Smooth muscle cell (in vitro differentiated cells): Measurements from ENCODE around the gene PHF21A. TPM values are rescaled to one million over a fixed set of nuclear protein-coding genes. Genes with fewer than 3 reads are reported as not detected.

Experiments used
- DNase-seq: peaks from one replicate; lab custom pipeline; 2025; ENCODE audit not compliant: unreplicated experiment; lab: John Stamatoyannopoulos, UW
- H2AFZ ChIP-seq: fragments of 200-600 bp; sonication (generic); 2 replicates; pipeline ENCODE4 v1.6.0; 2016; ENCODE audit warnings: antibody characterized with exemption, low read depth, mild to moderate bottlenecking
- H3F3A ChIP-seq: fragments of 200-600 bp; sonication (generic); 2 replicates; pipeline ENCODE4 v1.6.0; 2017; ENCODE audit warnings: antibody characterized with exemption, low read depth
- H3K27ac ChIP-seq: fragments of 200-600 bp; sonication (generic); 2 replicates; pipeline ENCODE4 v1.5.1; 2016; ENCODE audit warnings: low read depth, mild to moderate bottlenecking
- H3K27me3 ChIP-seq: fragments of 200-600 bp; sonication (generic); 2 replicates; pipeline ENCODE4 v1.6.1; 2016; ENCODE audit warnings: low read depth, mild to moderate bottlenecking
- H3K36me3 ChIP-seq: fragments of 200-600 bp; sonication (generic); 2 replicates; pipeline ENCODE4 v1.5.1; 2016; ENCODE audit warnings: low read depth
- H3K4me1 ChIP-seq: fragments of 200-600 bp; sonication (generic); 2 replicates; pipeline ENCODE4 v1.5.1; 2016; ENCODE audit warnings: low read depth
- H3K4me2 ChIP-seq: fragments of 200-600 bp; sonication (generic); 2 replicates; pipeline ENCODE4 v1.6.0; 2016; ENCODE audit warnings: mild to moderate bottlenecking
- H3K4me3 ChIP-seq: fragments of 200-600 bp; sonication (generic); 2 replicates; pipeline ENCODE4 v1.5.1; 2016; ENCODE audit warnings: mild to moderate bottlenecking
- H3K79me2 ChIP-seq: fragments of 200-600 bp; sonication (generic); 2 replicates; pipeline ENCODE4 v1.6.0; 2016; ENCODE audit warnings: low read depth, mild to moderate bottlenecking
- H3K9ac ChIP-seq: fragments of 200-600 bp; sonication (generic); 2 replicates; pipeline ENCODE4 v1.6.0; 2016; ENCODE audit warnings: low read depth
- H3K9me3 ChIP-seq: fragments of 200-600 bp; sonication (generic); replicated peaks from 2 replicates; pipeline ENCODE4 v1.5.1; 2016; ENCODE audit warnings: low read depth
- H4K20me1 ChIP-seq: fragments of 200-600 bp; sonication (generic); 2 replicates; pipeline ENCODE4 v1.6.0; 2016; ENCODE audit warnings: low read depth
- CTCF ChIP-seq: fragments of 200-600 bp; sonication (generic); IDR thresholded peaks from 2 replicates; pipeline ENCODE4 v1.5.1; 2017; ENCODE audit warnings: borderline replicate concordance, mild to moderate bottlenecking, antibody characterized with exemption; ENCODE audit not compliant: insufficient read depth, poor library complexity, severe bottlenecking
- WGBS: methylation state at CpG from one replicate; pipeline ENCODE4 v1.1.7; 2016; ENCODE audit warnings: low lambda C conversion rate; 5-methylcytosine and 5-hydroxymethylcytosine counted together
- polyA plus RNA-seq: library from polyadenylated mRNA; unstranded; fragments of >200 nt; fragmentation: Nextera tagmentation; extraction: Ambion mirVana; gene quantifications from 2 replicates; pipeline ENCODE4 v1.2.1, GENCODE V29; 2016
- total RNA-seq: library from RNA; depleted of rRNA; stranded (reverse); fragments of >200 nt; gene quantifications from 2 replicates; pipeline ENCODE4 v1.2.3, GENCODE V29; 2014

The PHF21A gene
- total and polyA plus RNA-seq, 2 experiments from 2014 or later, result 26.1 to 28.7 TPM

GRCh38 chr11:45961751-45962240 is 159.5 kb downstream of the PHF21A start:
- WGBS, result 91% methylated on average over 7 of the region's 7 CpGs
- Histone ChIP-seq H2AFZ (no peak overlapping the region), H3K9ac (no peak overlapping the region), H3K4me3 (no peak overlapping the region), H3F3A (no peaks in the 10 kb centered on the region), H3K4me1 (no peaks in the 10 kb centered on the region), H3K4me2 (no peak overlapping the region), H3K36me3 (peaks cover 5% of the 10 kb centered on the region), H3K9me3 (no peaks in the 10 kb centered on the region), H3K79me2 (peaks cover 14% of the 10 kb centered on the region), H3K27me3 (no peaks in the 10 kb centered on the region), H3K27ac (no peak overlapping the region), H4K20me1 (peaks cover 38% of the 10 kb centered on the region)
- no peak for DNase-seq
- no peak for TF ChIP-seq CTCF

- TF ChIP-seq CTCF, result no peak
- H3K4me1 ChIP-seq, result no peaks in the 10 kb centered on the region
- no peak overlapping the region for H3K4me3 ChIP-seq
- H4K20me1 ChIP-seq, result peaks cover 41% of the 10 kb centered on the region
- no peak overlapping the region for H3K4me2 ChIP-seq
- H3K9ac ChIP-seq, result no peak overlapping the region
- no peak for DNase-seq
- H3K27me3 ChIP-seq, result no peaks in the 10 kb centered on the region
- 98% methylated on average over 4 of the region's 4 CpGs for WGBS
- no peak overlapping the region for H2AFZ ChIP-seq
- H3K36me3 ChIP-seq, result peaks cover 5% of the 10 kb centered on the region
- H3K79me2 ChIP-seq, result peaks cover 14% of the 10 kb centered on the region
- H3K27ac ChIP-seq, result no peak overlapping the region
- H3F3A ChIP-seq, result no peaks in the 10 kb centered on the region
- no peaks in the 10 kb centered on the region for H3K9me3 ChIP-seq
These were observed 160.7 kb downstream of the PHF21A start for GRCh38 chr11:45960387-45961095.

GRCh38 chr11:45959851-45960250 is 161.4 kb downstream of the PHF21A start:
- Histone ChIP-seq H3K4me1 (no peaks in the 10 kb centered on the region), H3K27me3 (no peaks in the 10 kb centered on the region), H4K20me1 (peaks cover 36% of the 10 kb centered on the region), H3K4me3 (no peak overlapping the region), H3F3A (no peaks in the 10 kb centered on the region), H3K9ac (no peak overlapping the region), H3K9me3 (no peaks in the 10 kb centered on the region), H3K36me3 (peaks cover 5% of the 10 kb centered on the region), H3K79me2 (peaks cover 14% of the 10 kb centered on the region), H2AFZ (no peak overlapping the region), H3K4me2 (no peak overlapping the region), H3K27ac (no peak overlapping the region)
- 98% methylated on average over 1 of the region's 1 CpG for WGBS
- DNase-seq, result no peak
- no peak for TF ChIP-seq CTCF

GRCh38 chr11:45949992-45950407 is 171.3 kb downstream of the PHF21A start:
- H2AFZ ChIP-seq, result no peak overlapping the region
- H3K4me1 ChIP-seq, result no peaks in the 10 kb centered on the region
- DNase-seq, result no peak
- H3K9ac ChIP-seq, result no peak overlapping the region
- peaks cover 17% of the 10 kb centered on the region for H3K36me3 ChIP-seq
- H3F3A ChIP-seq, result no peaks in the 10 kb centered on the region
- H3K9me3 ChIP-seq, result no peaks in the 10 kb centered on the region
- 100% methylated on average over 1 of the region's 1 CpG for WGBS
- H3K27ac ChIP-seq, result no peak overlapping the region
- H3K79me2 ChIP-seq, result no peaks in the 10 kb centered on the region
- TF ChIP-seq CTCF, result no peak
- H3K4me3 ChIP-seq, result no peak overlapping the region
- no peaks in the 10 kb centered on the region for H3K27me3 ChIP-seq
- H4K20me1 ChIP-seq, result peaks cover 4% of the 10 kb centered on the region
- no peak overlapping the region for H3K4me2 ChIP-seq
